KMS-11 (cell line): Measurements from ENCODE around the gene CFAP20.

Experiments
- H2AFZ ChIP-seq: fragments of 200-600 bp; sonication (generic); 2 replicates; pipeline ENCODE4 v1.6.1; 2016; ENCODE audit warnings: antibody characterized with exemption, mixed run types, low read depth
- H3K27ac ChIP-seq: fragments of 200-600 bp; sonication (generic); 2 replicates; pipeline ENCODE4 v1.6.1; 2016; ENCODE audit warnings: mild to moderate bottlenecking, mixed run types
- H3K27me3 ChIP-seq: fragments of 200-600 bp; sonication (generic); 2 replicates; pipeline ENCODE4 v1.6.1; 2017; ENCODE audit warnings: mild to moderate bottlenecking, low read depth, mixed run types, moderate library complexity; ENCODE audit not compliant: insufficient read depth
- H3K36me3 ChIP-seq: fragments of 200-600 bp; sonication (generic); 2 replicates; pipeline ENCODE4 v1.6.1; 2017; ENCODE audit warnings: mild to moderate bottlenecking, mixed run types; ENCODE audit not compliant: insufficient read depth
- H3K4me1 ChIP-seq: fragments of 200-600 bp; sonication (generic); 2 replicates; pipeline ENCODE4 v1.6.1; 2016; ENCODE audit warnings: mild to moderate bottlenecking, low read depth, mixed run types; ENCODE audit not compliant: poor library complexity, severe bottlenecking
- H3K4me2 ChIP-seq: fragments of 200-600 bp; sonication (generic); 2 replicates; pipeline ENCODE4 v1.7.0; 2016; ENCODE audit warnings: mild to moderate bottlenecking, mixed run types
- H3K4me3 ChIP-seq: fragments of 200-600 bp; sonication (generic); IDR thresholded peaks from 2 replicates; pipeline ENCODE4 v1.6.1; 2017; ENCODE audit warnings: low read depth, low read length, mixed read lengths; ENCODE audit not compliant: insufficient read depth
- H3K79me2 ChIP-seq: fragments of 200-600 bp; sonication (generic); 2 replicates; pipeline ENCODE4 v1.6.1; 2016; ENCODE audit warnings: low read depth, mixed run types; ENCODE audit not compliant: insufficient read depth
- H3K9ac ChIP-seq: fragments of 200-600 bp; sonication (generic); 2 replicates; pipeline ENCODE4 v1.6.1; 2016; ENCODE audit warnings: mild to moderate bottlenecking, mixed run types
- H4K20me1 ChIP-seq: fragments of 200-600 bp; sonication (generic); 2 replicates; pipeline ENCODE4 v1.6.1; 2016; ENCODE audit warnings: mild to moderate bottlenecking, mixed run types; ENCODE audit not compliant: insufficient read depth
- CTCF ChIP-seq: fragments of 200-600 bp; sonication (generic); conservative IDR thresholded peaks from 2 replicates; pipeline ENCODE4 v1.6.1; 2017; ENCODE audit warnings: low read depth, mild to moderate bottlenecking, antibody characterized with exemption, low read length, moderate library complexity, mixed read lengths

Gene CFAP20

GRCh38 chr16:58116081-58116480 is 13.1 kb downstream of the CFAP20 start:
- Histone ChIP-seq H2AFZ (no peak overlapping the region), H3K4me2 (no peak overlapping the region), H3K4me3 (no peak overlapping the region), H3K79me2 (peaks cover 36% of the 10 kb centered on the region), H3K4me1 (peaks cover 7% of the 10 kb centered on the region), H3K27ac (no peak overlapping the region), H3K36me3 (peaks cover 8% of the 10 kb centered on the region; the same call in 1 of the 2 replicates), H3K9ac (no peak overlapping the region), H3K27me3 (no peaks in the 10 kb centered on the region), H4K20me1 (peaks cover 14% of the 10 kb centered on the region)
- TF ChIP-seq CTCF, result no peak

- Histone ChIP-seq H4K20me1 (peaks cover 6% of the 10 kb centered on the region; the same call in 1 of the 2 replicates), H3K4me1 (no peaks in the 10 kb centered on the region), H3K36me3 (peaks cover 8% of the 10 kb centered on the region; the same call in 1 of the 2 replicates), H3K27ac (no peak overlapping the region), H3K9ac (no peak overlapping the region), H3K27me3 (no peaks in the 10 kb centered on the region), H3K4me3 (no peak overlapping the region), H2AFZ (no peak overlapping the region), H3K79me2 (peaks cover 26% of the 10 kb centered on the region; the same call in 1 of the 2 replicates), H3K4me2 (no peak overlapping the region)
- TF ChIP-seq CTCF, result no peak
These were observed 14.1 kb downstream of the CFAP20 start for GRCh38 chr16:58114827-58115825.

GRCh38 chr16:58111302-58111627 is 17.9 kb downstream of the CFAP20 start:
- H3K4me2 ChIP-seq, result no peak overlapping the region
- H2AFZ ChIP-seq, result no peak overlapping the region
- H3K27ac ChIP-seq, result no peak overlapping the region
- no peak overlapping the region for H3K9ac ChIP-seq
- no peaks in the 10 kb centered on the region for H3K27me3 ChIP-seq
- H3K36me3 ChIP-seq, result peaks cover 8% of the 10 kb centered on the region; the same call in 1 of the 2 replicates
- H3K4me3 ChIP-seq, result no peak overlapping the region
- H4K20me1 ChIP-seq, result no peaks in the 10 kb centered on the region
- no peak for TF ChIP-seq CTCF
- no peaks in the 10 kb centered on the region for H3K4me1 ChIP-seq
- H3K79me2 ChIP-seq, result no peaks in the 10 kb centered on the region

- no peak overlapping the region for H3K9ac ChIP-seq
- no peaks in the 10 kb centered on the region for H3K27me3 ChIP-seq
- H3K36me3 ChIP-seq, result peaks cover 6% of the 10 kb centered on the region; the same call in 1 of the 2 replicates
- no peaks in the 10 kb centered on the region for H3K79me2 ChIP-seq
- no peak overlapping the region for H2AFZ ChIP-seq
- H3K4me1 ChIP-seq, result no peaks in the 10 kb centered on the region
- TF ChIP-seq CTCF, result no peak
- no peak overlapping the region for H3K4me2 ChIP-seq
- no peak overlapping the region for H3K27ac ChIP-seq
- no peak overlapping the region for H3K4me3 ChIP-seq
- no peaks in the 10 kb centered on the region for H4K20me1 ChIP-seq
These were observed 18.4 kb downstream of the CFAP20 start for GRCh38 chr16:58110571-58111301.
